Activated naive CD4-positive, alpha-beta T cell treated with anti-CD3 and anti-CD28 coated beads for 36 hours (primary cell): Measurements from ENCODE around the gene SLC12A2. TPM values are rescaled to one million over a fixed set of nuclear protein-coding genes. Genes with fewer than 3 reads are reported as not detected.

Source experiments
- CTCF ChIA-PET: fragments of 350-600 bp; sonication (Branson Sonifier 250); formaldehyde crosslinking; loops from one replicate; lab custom pipeline; 2021; ENCODE audit warnings: antibody characterized with exemption; lab: Charles Lee
- DNase-seq: peaks from one replicate; pipeline ENCODE4 v3.0.0-alpha.2; 2020
- H3K27ac Mint-ChIP-seq: one replicate; pipeline ENCODE4 v1.8.0; 2021; ENCODE audit warnings: mild to moderate bottlenecking, mixed read lengths
- H3K27me3 Mint-ChIP-seq: one replicate; pipeline ENCODE4 v1.8.0; 2021; ENCODE audit warnings: low read depth, mixed read lengths
- H3K36me3 Mint-ChIP-seq: one replicate; pipeline ENCODE4 v1.8.0; 2021; ENCODE audit warnings: low read depth, mixed read lengths
- H3K4me1 Mint-ChIP-seq: one replicate; pipeline ENCODE4 v1.8.0; 2021; ENCODE audit warnings: low read depth, mixed read lengths
- H3K4me3 Mint-ChIP-seq: one replicate; pipeline ENCODE4 v1.8.0; 2021; ENCODE audit warnings: mild to moderate bottlenecking, moderate library complexity, mixed read lengths
- H3K9me3 Mint-ChIP-seq: one replicate; pipeline ENCODE4 v1.8.0; 2021; ENCODE audit warnings: mixed read lengths
- intact Hi-C: fragments of 100-400 bp; cut with micrococcal nuclease; formaldehyde crosslinking; loops from one replicate; pipeline ENCODE4 v1.15.1; 2023
- total RNA-seq, 2 experiments: library from RNA; stranded (reverse); gene quantifications; one replicate each; pipeline ENCODE4 v1.2.3, GENCODE V29; 2021

SLC12A2 gene
- total RNA-seq, 2 experiments from 2014 or later = 5.3 to 6.8 TPM

GRCh38 chr5:128237000-128237399, 153.4 kb downstream of the SLC12A2 start:
- CTCF ChIA-PET = no interaction called here
- DNase-seq = no peak
- no peaks in the 10 kb centered on the region for H3K9me3 Mint-ChIP-seq
- H3K4me3 Mint-ChIP-seq = no peak overlapping the region
- H3K4me1 Mint-ChIP-seq = no peaks in the 10 kb centered on the region
- H3K27ac Mint-ChIP-seq = no peak overlapping the region
- intact Hi-C loops = no loop called here
- no peaks in the 10 kb centered on the region for H3K36me3 Mint-ChIP-seq
- peaks cover 14% of the 10 kb centered on the region for H3K27me3 Mint-ChIP-seq

- no peak for DNase-seq
- Mint-ChIP-seq H3K36me3 (no peaks in the 10 kb centered on the region), H3K27ac (no peak overlapping the region), H3K4me1 (no peaks in the 10 kb centered on the region), H3K4me3 (no peak overlapping the region), H3K9me3 (no peaks in the 10 kb centered on the region), H3K27me3 (peaks cover 14% of the 10 kb centered on the region)
- intact Hi-C loops = no loop called here
- CTCF ChIA-PET = no interaction called here
Observed at GRCh38 chr5:128237546-128237945, 154.0 kb downstream of the SLC12A2 start.
